Astrocyte (in vitro differentiated cells and primary cell): Measurements from ENCODE around the gene HSPB3.

ENCODE experiments used
- CTCF ChIP-seq: IDR thresholded peaks from 2 replicates; pipeline ENCODE4 v1.5.1; 2011; ENCODE audit warnings: low read depth, mild to moderate bottlenecking, inconsistent platforms, low read length, moderate library complexity; ENCODE audit not compliant: insufficient read depth
- EZH2 ChIP-seq: IDR thresholded peaks from 2 replicates; pipeline ENCODE4 v1.6.1; 2012; ENCODE audit warnings: mild to moderate bottlenecking, low read length, inconsistent platforms; ENCODE audit not compliant: insufficient read depth

GRCh38 chr5:54460181-54460919, 4.9 kb downstream of the HSPB3 start:
- TF ChIP-seq CTCF (no peak), EZH2 (no peak)
